Fibroblast of gingiva (primary cell): ENCODE measurements around the gene ZMYND8.
A peak's percentile ranks its signal among the peaks of the same experiment; 100 is the strongest.
"Not testable (repeated sequence)": the region's sequence is repeated elsewhere in the genome, so short reads cannot be mapped to it uniquely, and the experiment has no call there.

ENCODE experiments used
- DNase-seq: peaks from one replicate; pipeline ENCODE4 v3.0.0-alpha.2; 2011; ENCODE audit warnings: low read depth

Gene ZMYND8

DNA sequence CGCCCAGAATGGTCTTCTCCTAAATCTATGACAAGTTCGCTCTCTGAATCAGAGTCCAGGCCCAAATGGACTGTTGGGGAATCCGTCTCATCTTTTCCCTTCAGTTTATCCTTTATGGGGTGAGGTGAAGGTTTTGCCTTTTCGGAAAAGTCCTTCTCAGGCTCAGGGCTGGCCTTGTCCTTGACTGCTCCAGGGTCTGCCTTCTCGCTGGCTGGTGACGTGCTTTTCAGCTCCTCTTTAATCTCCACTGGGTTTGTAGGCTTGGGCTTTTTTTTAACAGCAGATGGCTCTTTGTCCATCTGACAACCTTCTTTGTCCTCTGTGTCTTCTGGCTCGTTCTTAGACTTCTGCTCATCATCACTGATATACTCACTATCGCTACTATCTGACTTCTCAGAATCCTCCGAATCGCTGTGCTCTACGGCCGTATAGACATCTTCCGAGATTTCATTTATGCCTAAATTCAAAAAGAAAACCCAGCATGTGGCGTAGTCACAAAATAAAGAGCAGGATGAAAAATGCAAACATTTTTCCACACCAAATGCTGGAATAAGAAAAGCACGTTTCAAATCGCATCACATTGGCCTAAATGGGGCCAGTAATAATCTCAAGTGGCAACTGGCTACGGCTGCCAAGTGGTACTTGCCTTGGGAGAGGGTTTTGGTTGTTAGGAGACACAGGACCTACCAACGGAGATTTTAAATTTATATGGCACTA, 110.3 kb downstream of the ZMYND8 start:
- no peak for DNase-seq

DNA sequence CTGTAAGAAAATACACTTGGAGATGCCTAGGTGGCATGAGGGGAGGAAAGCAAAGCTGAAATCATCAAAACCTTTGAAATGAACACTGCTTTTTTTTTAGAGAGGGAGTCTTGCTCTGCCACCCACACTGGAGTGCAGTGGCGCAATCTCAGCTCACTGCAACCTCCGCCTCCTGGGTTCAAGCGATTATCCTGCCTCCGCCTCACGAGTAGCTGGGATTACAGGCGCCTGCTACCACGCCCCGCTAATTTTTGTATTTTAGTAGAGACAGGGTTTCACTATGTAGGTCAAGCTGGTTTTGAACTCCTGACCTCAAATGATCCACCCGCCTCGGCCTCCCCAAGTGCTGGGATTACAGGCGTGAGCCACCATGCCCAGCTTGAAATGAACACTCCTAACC, 111.3 kb downstream of the ZMYND8 start:
- not testable (repeated sequence) for DNase-seq

DNA sequence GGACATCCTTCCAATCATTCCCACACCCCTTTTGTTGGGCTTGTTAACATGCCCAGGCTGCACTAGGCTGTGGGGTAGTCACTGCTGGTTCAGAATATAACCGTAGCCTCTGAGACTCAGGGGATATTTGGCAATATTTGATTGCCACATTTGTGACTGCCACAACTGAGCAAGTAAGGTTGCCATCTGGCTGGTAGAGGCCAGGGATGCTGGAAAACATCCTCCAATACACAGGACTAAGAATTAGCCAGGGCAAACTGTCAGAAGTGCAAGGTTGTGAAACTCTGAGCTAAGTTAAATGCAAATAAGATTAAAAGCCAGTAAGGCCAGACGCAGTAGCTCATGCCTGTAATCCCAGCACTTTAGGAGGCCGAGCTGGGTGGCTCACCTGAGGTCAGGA, 112.0 kb downstream of the ZMYND8 start:
- DNase-seq, result peak; percentile 82

DNA sequence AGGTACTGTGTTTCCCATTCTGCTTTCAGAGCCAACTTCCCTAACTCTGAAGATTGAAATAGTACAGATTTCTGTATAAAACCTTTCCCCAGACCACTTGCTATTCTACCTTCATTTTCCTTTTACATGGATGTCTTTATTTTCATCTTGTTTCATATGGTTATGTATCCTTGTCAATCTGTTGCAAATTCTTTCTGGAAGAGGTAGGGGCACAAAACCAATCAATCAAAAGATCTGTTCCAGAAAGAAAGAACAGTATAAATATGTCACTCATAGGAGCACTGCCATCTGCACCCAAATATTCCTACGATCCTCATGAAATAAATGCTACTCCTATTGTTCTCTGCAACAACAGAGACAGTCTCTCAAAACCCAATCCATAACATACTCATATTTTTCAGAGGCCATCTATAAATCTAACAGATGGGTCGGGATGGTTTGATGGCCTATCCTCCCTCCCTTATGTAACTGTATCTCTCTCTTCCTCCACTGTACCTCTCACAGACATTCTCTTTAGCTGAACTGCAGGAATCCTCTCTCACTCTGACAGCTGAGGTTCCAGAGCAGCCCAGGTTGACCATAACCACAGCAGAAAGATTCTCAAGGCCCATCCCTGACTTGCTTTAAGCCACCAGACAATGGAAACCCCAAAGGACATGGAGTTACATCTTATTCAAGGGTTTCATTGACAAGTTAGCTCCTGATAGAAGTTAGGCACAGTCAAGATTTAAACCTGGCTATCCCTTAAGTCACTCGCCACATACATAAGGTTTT, 112.8 kb downstream of the ZMYND8 start:
- no peak for DNase-seq

DNA sequence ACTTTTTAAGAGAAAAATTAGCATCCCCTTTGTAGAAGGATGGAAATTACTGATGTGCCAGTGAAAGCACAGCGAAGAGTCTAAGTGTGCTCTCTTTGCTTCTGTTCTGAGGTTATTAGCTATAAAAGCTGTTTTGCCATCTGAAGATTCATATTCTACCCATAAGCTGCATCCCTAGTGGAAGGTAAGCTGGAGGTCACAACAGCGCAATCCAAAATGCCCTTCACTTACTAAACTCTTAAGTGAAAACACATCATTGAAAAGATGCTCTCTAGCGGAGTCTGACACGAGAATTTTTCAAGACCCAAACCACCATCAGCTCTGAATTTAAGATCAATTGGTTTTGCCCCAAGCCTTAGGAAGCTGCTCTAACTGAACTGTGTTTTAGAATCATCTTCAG, 113.5 kb downstream of the ZMYND8 start:
- DNase-seq, result no peak

DNA sequence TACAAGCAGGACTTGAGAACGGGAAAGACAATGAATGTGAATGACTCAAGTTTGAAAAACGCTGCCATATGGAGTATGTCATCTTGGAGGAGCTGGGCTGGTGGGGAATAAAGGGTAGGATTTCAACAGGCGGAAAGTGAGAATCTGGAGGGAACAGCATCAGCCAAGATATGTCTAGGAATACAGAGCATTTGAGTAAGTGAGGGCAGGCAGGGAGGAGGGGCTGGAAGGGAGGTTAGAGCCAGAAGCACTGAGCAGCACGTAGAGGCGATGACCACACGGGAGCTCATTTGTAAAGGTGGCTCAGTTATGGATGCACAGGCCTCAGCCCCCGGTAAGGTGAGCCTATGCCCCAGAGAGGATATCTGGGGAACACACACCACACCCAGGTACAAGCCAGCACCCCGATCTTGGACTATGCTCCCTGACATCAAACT, 115.1 kb downstream of the ZMYND8 start:
- DNase-seq, result peak; percentile 78

DNA sequence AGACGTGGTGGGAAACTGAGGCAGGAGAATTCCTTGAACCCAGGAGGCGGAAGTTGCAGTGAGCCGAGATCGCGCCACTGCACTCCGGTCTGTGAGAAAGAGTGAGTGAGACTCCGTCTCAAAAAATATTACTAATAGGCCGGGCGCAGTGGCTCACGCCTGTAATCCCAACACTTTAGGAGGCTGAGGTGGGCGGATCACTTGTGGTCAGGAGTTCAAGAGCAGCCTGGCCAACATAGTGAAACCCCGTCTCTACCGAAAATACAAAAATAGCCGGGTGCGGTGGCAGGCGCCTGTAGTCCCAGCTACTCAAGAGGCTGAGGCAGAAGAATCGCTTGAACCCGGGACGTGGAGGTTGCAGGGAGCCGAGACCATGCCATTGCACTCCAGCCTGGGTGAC, 116.4 kb downstream of the ZMYND8 start:
- not testable (repeated sequence) for DNase-seq

DNA sequence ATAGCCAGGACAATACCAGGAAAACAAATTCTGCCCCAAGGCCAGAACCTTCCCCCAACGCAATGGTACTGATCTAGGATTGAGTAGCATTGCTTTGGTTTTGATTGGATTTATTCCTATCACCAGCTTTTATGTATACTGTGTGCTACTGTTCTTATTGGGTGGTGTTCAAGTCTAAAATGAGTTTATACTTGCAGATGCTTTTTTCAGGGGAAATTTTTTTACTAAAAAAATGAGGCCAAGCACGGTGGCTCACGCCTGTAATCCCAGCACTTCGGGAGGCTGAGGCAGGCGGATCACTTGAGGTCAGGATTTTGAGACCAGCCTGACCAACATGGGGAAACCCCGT, 116.8 kb downstream of the ZMYND8 start:
- no peak for DNase-seq

DNA sequence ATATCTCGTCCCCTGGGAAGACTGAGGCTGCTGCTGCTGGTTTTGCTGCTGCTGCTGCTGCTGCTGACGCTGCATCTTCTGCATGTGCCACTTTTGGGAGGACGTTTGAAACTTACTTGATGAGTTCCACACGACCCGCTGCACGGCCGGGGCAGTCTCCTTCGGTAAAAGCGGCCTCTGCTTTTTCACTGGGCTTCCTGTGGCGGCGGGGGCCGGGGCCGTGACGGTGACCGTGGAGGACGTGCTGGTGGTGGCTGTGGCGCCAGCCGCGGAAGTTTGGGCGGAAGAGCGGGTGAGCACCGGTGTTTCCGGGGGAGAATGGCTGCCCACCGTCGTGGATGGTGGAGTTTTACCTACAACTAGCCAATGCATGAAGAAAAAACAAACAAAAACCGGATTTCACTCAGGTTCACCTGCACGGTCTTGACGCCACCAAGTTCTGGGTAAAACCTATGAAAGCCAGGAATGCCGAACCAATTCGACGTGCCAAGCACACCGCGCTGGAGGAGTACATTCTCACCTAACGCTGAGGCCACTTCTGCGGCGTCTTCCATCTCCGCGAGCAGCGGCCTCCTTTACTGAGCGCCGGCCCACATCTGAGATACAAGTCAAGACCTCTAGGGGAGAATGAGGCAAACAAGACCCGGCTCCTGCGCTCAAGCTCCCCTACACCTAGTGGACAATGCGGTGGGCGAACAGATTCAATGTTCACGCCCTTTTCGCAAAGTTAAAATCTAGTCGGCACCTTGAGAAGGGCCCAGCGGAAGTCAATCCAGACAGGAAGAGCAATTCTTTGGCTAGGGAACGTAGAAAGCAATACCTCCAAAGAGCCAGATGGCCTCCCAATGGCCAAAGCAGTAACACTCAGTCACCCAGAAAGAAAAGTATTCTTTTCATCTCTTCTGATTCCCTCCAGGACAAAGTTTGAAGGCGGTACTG, 117.5 kb downstream of the ZMYND8 start:
- no peak for DNase-seq

DNA sequence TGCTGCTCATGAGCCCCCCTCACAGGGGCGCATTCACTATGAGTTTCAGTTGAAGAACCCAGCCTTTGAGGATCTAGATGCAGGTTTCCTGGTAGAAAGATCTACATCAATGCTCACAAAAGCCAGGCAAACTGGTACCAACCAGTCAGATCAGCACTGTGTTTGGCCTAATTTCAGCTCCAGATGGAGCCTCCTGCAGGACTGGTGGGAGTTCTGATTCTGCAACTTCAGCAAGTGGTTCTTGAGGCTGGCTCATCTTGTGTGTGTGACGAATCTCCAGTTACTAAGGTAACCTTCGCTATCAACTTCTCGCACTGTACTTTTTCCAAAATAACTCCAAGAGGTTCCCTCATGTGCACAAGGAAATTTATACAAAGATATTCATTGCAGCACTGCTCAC, 118.8 kb downstream of the ZMYND8 start:
- no peak for DNase-seq

DNA sequence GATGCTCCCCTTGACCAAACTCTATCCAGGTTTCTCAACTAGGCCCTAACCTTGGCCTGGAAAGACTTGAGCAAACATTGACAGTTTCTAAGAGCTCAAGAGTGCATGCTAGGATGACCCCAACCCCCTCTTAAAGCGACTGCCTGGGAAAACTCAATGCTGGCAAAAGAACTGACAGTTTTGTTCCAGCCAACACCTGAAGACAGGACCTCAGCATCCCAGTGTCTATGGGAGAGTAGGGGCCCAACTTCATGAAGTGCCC, 119.9 kb downstream of the ZMYND8 start:
- no peak for DNase-seq

DNA sequence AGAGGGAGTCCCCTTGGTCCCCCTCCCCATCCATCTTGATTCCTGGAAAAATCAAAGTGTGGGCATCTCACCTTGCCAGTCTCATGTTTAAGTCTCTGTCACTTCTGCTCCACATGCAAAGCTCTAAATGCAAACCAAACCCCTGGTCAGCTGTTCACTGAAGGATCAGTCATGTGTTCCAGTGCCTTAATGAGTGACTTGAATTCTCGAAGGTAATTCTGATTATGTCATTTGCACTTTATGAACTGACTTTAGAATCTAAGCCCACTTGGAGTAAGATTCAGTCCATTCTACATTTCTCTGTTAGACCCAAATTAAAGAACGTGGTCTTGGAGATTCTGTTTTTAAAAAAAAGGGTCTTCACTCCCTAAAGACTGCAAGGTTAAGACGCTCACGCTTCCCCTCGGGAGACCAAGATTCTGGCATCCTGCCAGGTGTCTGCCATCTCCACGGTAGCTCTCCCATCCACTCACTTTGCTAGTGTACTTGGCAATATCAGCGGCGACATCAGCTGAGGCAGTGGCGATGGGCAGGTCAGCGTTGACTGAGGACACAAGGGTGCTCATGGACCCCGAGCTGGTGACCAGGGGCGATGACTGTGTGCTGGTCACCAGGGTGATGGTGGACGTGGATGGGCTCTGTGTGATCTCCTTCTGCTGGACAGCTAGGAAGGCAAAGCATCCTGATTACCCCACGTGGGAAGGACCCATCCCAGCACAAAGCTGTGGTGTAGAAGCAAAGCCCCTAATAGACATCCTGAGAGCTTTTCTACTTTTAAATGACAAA, 120.5 kb downstream of the ZMYND8 start:
- DNase-seq, result no peak

DNA sequence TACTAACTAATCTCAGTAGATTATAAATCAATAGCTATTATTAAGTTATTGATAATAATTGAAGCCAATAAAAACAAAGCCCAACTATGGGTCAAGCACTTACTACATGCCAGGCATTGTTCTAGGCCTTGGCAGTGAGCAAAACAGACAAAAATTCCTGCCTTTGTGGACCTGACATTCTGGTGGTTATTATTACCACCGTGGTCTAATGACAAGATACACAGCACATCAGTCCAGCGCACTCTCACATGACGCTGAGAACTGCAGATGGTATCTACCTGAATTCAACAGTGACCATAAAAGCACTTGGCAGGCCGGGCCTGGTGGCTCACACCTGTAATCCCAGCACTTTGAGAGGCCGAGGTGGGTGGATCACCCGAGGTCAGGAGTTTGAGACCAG, 121.4 kb downstream of the ZMYND8 start:
- DNase-seq, result no peak

DNA sequence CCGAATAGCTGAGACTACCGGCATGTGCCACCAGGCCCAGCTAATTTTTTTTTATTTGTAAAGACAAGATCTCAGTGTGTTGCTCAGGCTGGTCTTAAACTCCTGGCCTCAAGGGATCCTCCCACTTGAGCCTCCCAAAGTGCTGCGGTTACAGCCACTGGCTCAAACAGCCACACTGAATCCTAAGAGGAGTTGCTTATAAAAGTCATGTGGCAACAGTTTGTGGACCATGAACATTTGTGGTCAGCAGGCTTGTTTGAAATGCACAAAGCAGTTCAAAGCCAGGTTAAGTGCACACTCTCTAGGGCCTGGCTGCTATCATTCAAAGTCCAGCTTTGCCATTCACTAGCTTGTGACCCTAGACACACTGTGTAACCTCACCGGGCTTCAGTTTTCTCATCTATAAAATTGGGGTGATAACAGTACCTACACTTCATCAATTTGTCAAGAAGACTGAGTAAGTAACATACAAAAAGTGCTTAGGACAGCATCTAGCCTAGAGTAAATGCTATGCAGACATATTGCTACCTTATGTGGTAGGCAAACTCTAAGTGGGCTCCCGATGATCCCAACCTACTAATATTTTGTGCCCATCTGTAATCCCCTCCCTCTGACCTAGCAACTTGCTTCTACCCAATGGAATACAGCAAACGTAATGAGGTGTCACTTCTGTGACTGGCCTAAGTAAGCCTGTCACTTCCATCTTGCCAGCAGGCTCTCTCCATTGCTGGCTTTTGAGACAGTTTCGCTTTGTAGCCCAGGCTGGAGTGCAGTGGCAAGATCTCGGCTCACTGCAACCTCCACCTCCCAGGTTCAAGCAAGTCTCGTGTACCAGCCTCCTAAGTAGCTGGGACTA, 122.9 kb downstream of the ZMYND8 start:
- peak; percentile 35 for DNase-seq

DNA sequence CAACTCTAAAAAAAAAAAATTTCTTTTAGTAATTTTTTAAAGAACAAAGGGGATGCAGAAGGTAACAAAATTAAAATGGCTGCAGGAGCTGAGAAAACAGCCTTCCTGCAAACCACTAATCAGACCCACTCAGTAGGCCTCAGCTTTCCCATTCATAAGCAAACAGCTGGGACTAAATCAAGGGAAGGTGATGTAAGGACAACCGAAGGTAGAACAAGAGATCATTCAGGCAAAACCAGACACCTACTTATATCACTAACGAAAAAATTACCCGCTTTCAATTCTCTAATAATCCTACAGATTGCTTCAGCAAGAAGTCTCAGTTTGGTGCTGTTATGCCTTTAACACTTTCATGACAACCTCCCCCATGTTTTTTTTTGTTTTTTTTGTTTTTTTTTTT, 124.0 kb downstream of the ZMYND8 start:
- no peak for DNase-seq

DNA sequence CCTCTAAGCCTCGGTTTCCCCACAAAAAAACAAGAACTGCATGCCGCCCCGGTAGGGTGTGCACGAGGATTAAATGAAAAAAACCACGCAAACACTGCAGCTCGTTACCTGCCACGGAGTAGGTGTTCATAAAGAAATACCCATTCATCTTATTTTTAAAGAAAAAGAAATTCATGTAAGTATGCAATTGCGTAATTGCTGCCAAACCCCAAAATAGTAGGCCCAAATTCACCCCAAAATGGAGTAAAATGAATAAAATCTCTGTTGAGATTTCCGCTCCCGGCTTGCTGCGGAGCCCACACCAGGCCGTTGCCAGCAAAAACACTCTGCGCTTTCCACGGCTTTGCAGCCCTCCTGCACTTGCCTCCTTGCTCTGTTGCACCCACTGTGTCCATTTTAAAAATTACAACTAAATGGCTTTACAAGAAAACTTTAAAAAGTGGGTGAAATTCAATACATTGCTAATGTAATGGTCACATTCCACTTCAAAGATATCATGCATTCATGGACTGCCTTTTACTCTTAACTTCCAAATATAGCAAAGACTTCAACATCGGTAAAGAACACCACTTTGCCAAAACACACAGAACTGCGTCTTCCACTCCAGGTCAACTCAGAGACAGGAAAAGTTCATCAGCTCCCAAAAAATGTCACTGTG, 125.0 kb downstream of the ZMYND8 start:
- peak; percentile 69 for DNase-seq

DNA sequence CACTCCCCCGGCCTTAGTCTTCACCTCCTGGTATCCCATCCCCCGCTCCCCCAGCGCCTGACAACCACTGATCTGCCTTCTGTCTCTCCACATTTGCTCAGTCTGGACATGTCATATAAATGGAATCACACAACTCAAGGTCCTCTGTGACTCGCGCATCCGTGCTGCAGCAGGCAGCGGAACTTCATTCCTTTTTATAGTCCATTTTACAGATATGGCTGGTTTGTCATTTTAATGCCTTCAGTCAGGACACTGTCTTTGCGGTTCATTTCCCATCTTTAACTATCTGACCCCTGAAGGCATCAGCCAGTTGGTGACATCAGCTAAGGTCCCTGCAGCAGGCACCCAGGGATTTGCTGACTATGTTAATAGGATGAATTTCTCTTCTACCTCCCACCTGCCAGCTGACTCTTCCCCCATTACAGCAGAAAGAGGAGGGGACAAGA, 125.7 kb downstream of the ZMYND8 start:
- DNase-seq, result no peak

DNA sequence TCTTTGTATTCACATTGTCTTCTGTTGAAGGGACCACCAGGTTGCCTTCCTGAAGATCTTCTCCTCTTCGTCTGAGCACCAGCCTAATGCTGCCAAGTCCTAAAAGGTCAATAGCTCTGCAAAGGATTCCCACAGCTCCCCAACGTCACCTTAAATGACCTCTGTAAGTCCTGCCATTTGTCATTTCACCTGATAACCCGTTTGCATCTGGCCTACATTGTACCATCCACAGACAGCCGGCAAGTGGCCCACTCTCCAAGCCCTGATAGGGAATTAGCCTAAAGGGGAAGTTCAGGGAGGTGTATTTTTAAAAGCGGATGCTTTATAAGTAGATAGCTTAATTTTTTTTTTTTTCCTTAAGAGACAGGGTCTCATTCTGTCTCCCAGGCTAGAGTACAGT, 127.8 kb downstream of the ZMYND8 start:
- DNase-seq, result no peak

DNA sequence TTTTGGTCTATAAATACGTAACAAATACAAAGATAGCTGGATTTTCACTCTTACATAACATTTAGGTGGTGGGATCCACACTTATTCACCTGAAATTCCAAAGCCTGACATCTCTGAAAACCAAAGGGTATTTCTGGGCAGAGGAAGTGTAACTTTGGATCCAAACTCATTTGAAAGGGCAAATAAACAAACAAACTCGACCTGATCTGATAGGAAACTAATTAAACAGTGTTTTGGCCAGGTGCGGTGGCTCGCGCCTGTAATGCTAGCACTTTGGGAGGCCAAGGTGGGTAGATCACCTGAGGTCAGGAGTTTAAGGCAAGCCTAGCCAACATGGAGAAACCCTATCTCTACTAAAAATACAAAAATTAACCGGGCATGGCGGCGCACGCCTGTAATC, 128.9 kb downstream of the ZMYND8 start:
- no peak for DNase-seq

DNA sequence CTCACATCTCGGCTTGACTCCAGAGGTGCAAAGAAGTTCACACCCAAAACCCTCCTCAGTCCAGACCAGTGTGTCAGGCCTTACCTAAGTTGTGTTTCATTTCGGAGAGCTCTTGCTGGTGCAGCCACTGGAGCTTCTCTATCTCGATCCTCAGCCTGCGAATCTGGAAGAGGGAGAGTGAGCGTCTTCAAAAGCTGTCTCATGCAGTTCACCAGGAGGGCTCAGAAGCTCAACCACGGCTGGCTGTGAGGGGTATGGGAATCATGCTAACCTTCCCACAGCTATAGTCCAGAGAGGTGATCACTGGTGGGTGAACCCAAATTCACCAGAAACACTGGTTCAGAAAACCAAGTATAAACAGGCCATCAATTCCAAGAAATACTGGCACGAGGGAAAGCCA, 129.4 kb downstream of the ZMYND8 start:
- DNase-seq, result no peak

DNA sequence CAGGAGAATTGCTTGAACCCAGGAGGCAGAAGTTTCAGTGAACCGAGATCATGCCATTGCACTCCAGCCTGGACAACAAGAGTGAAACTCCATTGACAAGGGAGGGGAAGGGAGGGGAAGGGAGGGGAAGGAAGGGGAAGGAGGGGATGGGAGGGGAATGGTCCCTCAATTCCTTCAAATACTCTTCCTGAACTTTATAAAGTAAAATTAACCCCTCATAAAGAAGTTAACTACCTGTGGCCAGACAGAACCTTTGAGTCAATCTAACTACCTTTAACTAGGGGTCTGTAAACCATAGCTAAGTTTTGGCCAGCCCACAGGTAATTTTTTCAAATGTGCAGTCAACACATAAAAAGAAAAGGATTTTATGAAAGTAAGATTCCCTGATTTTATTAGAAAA, 131.0 kb downstream of the ZMYND8 start:
- DNase-seq, result no peak
